H1 (cell line): ENCODE measurements around the gene TUBGCP2. TPM values are rescaled to one million over a fixed set of nuclear protein-coding genes. Genes with fewer than 3 reads are reported as not detected.

ENCODE experiments used
- CTCF ChIA-PET: fragments of 300-600 bp; sonication (Branson Sonifier 250); formaldehyde crosslinking; loops from one replicate; lab custom pipeline; 2021; ENCODE audit not compliant: partially characterized antibody; lab: Charles Lee
- POLR2A ChIA-PET: fragments of 300-600 bp; sonication (Branson Sonifier 250); formaldehyde crosslinking; loops from one replicate; lab custom pipeline; 2021; ENCODE audit warnings: inconsistent platforms; ENCODE audit not compliant: partially characterized antibody; lab: Charles Lee
- DNase-seq, 2 experiments: peaks; one replicate each; pipeline versions ENCODE4 v3.0.0 to v3.0.0-alpha.2; 2010 to 2022; ENCODE audit warnings: low spot score in 2 of 2, low read depth in 1 of 2, mixed read lengths in 1 of 2
- FAIRE-seq: peaks from 2 replicates; lab custom pipeline; 2011; peaks lifted over from hg19 to GRCh38; lab: Jason Lieb, UNC
- H2AFZ ChIP-seq: 2 replicates; pipeline ENCODE4 v1.8.1; 2012; ENCODE audit warnings: low read length, inconsistent platforms
- H2AK5ac ChIP-seq: 2 replicates; pipeline ENCODE4 v1.6.1; 2013; ENCODE audit warnings: low read depth, low read length
- H2BK120ac ChIP-seq: replicated peaks from 2 replicates; pipeline ENCODE3; 2013; ENCODE audit warnings: low read depth, low read length, inconsistent platforms
- H2BK12ac ChIP-seq: 2 replicates; pipeline ENCODE4 v1.6.1; 2013; ENCODE audit warnings: low read depth, low read length
- H2BK15ac ChIP-seq: 2 replicates; pipeline ENCODE4 v1.6.1; 2013; ENCODE audit warnings: low read length
- H2BK20ac ChIP-seq: 2 replicates; pipeline ENCODE4 v1.6.1; 2013; ENCODE audit warnings: low read length
- H2BK5ac ChIP-seq: 2 replicates; pipeline ENCODE4 v1.6.1; 2013; ENCODE audit warnings: low read depth, low read length
- H3K14ac ChIP-seq: 2 replicates; pipeline ENCODE4 v1.6.1; 2013; ENCODE audit warnings: inconsistent platforms; ENCODE audit not compliant: insufficient read length
- H3K18ac ChIP-seq: 2 replicates; pipeline ENCODE4 v1.6.1; 2013; ENCODE audit warnings: low read length; ENCODE audit errors: extremely low read depth
- H3K23ac ChIP-seq: 2 replicates; pipeline ENCODE4 v1.6.1; 2013; ENCODE audit warnings: inconsistent platforms; ENCODE audit not compliant: insufficient read length
- H3K23me2 ChIP-seq: 2 replicates; pipeline ENCODE4 v1.6.1; 2013; ENCODE audit warnings: low read depth, low read length
- H3K27ac ChIP-seq: 2 replicates; pipeline ENCODE4 v1.6.1; 2011; ENCODE audit warnings: low read depth, low read length, inconsistent platforms
- H3K27me3 ChIP-seq, 4 experiments: replicated peaks in 1 of 4; 1 replicate in 1 of 4; 2 replicates in 3 of 4; pipeline versions ENCODE4 v1.6.1 to v1.8.1; 2011 to 2013; ENCODE audit warnings: low read length in 3 of 4, mild to moderate bottlenecking in 3 of 4, inconsistent platforms in 2 of 4, mixed read lengths in 2 of 4, moderate library complexity in 1 of 4; ENCODE audit not compliant: control insufficient read depth in 3 of 4, insufficient read depth in 3 of 4; ENCODE audit errors: extremely low read depth in 1 of 4
- H3K36me3 ChIP-seq, 4 experiments: 2 replicates each; pipeline versions ENCODE4 v1.6.1 to v1.8.1; 2011 to 2013; ENCODE audit warnings: mild to moderate bottlenecking in 4 of 4, low read length in 3 of 4, moderate library complexity in 2 of 4, control low read depth in 1 of 4, inconsistent platforms in 1 of 4; ENCODE audit not compliant: insufficient read depth in 4 of 4, control insufficient read depth in 2 of 4
- H3K4ac ChIP-seq: replicated peaks from 2 replicates; pipeline ENCODE3; 2013; ENCODE audit warnings: low read length, low read depth, mixed read lengths, inconsistent platforms; ENCODE audit not compliant: insufficient read length
- H3K4me1 ChIP-seq, 4 experiments: replicated peaks in 1 of 4; 1 replicate in 1 of 4; 2 replicates in 3 of 4; pipeline versions ENCODE4 v1.6.1 to v1.8.1; 2011 to 2013; ENCODE audit warnings: low read length in 3 of 4, inconsistent platforms in 2 of 4, mixed read lengths in 1 of 4; ENCODE audit not compliant: insufficient read depth in 4 of 4, control insufficient read depth in 3 of 4
- H3K4me2 ChIP-seq, 2 experiments: 2 replicates each; pipeline versions ENCODE4 v1.6.1 to v1.8.1; 2011 to 2013; ENCODE audit warnings: low read depth in 2 of 2, low read length in 2 of 2, control low read depth in 1 of 2, inconsistent platforms in 1 of 2, mild to moderate bottlenecking in 1 of 2; ENCODE audit not compliant: insufficient read depth in 1 of 2
- H3K4me3 ChIP-seq, 4 experiments: fragments of 200-600, 300-600 bp in 1 of 4; sonication (generic), shearing (Covaris generic), sonication (Bioruptor Twin) in 1 of 4; 2 replicates each; pipeline versions ENCODE4 v1.5.1 to v1.8.1; 2011 to 2016; ENCODE audit warnings: low read length in 4 of 4, low read depth in 3 of 4, control low read depth in 2 of 4, inconsistent platforms in 2 of 4, mild to moderate bottlenecking in 2 of 4, mixed read lengths in 1 of 4, moderate library complexity in 1 of 4; ENCODE audit not compliant: insufficient read depth in 2 of 4; ENCODE audit errors: extremely low read depth in 1 of 4
- H3K56ac ChIP-seq: replicated peaks from 2 replicates; pipeline ENCODE3; 2013; ENCODE audit warnings: low read depth, mild to moderate bottlenecking, mixed read lengths, low read length, inconsistent platforms; ENCODE audit not compliant: insufficient read length
- H3K79me1 ChIP-seq: 2 replicates; pipeline ENCODE4 v1.6.1; 2013; ENCODE audit warnings: low read depth, low read length, control low read depth
- H3K79me2 ChIP-seq, 2 experiments: 2 replicates each; pipeline versions ENCODE4 v1.6.1 to v1.8.1; 2012 to 2013; ENCODE audit warnings: low read length in 2 of 2, mild to moderate bottlenecking in 2 of 2, inconsistent platforms in 1 of 2; ENCODE audit not compliant: insufficient read depth in 2 of 2, control insufficient read depth in 1 of 2
- H3K9ac ChIP-seq, 4 experiments: replicated peaks in 1 of 4; 1 replicate in 1 of 4; 2 replicates in 3 of 4; pipeline versions ENCODE4 v1.6.1 to v1.8.1; 2011 to 2013; ENCODE audit warnings: low read depth in 3 of 4, low read length in 3 of 4, control low read depth in 2 of 4, mild to moderate bottlenecking in 2 of 4, moderate library complexity in 2 of 4, inconsistent platforms in 1 of 4; ENCODE audit errors: extremely low read depth in 1 of 4
- H3K9me3 ChIP-seq, 2 experiments: 2 replicates each; pipeline versions ENCODE4 v1.6.1 to v1.8.1; 2012 to 2013; ENCODE audit warnings: mild to moderate bottlenecking in 2 of 2, moderate library complexity in 2 of 2, control low read depth in 1 of 2, inconsistent platforms in 1 of 2, low read depth in 1 of 2, low read length in 1 of 2, mixed read lengths in 1 of 2; ENCODE audit not compliant: insufficient read depth in 2 of 2
- H4K20me1 ChIP-seq, 2 experiments: replicated peaks in 1 of 2; 2 replicates each; pipeline versions ENCODE3 to v1.8.1; 2011 to 2013; ENCODE audit warnings: inconsistent platforms in 2 of 2, low read length in 2 of 2, mild to moderate bottlenecking in 1 of 2; ENCODE audit not compliant: insufficient read depth in 2 of 2, control insufficient read depth in 1 of 2
- H4K5ac ChIP-seq: 2 replicates; pipeline ENCODE4 v1.6.1; 2013; ENCODE audit warnings: low read length, low read depth, mixed read lengths, inconsistent platforms; ENCODE audit not compliant: insufficient read length
- H4K8ac ChIP-seq: 2 replicates; pipeline ENCODE4 v1.8.0; 2013; ENCODE audit warnings: mild to moderate bottlenecking, moderate library complexity, low read length, inconsistent platforms; ENCODE audit not compliant: insufficient read depth; ENCODE audit errors: extremely low read depth
- H4K91ac ChIP-seq: replicated peaks from 2 replicates; pipeline ENCODE3; 2013; ENCODE audit warnings: low read length, mixed read lengths, inconsistent platforms; ENCODE audit not compliant: insufficient read length
- BACH1 ChIP-seq: IDR thresholded peaks from 2 replicates; pipeline ENCODE4 v1.6.1; 2012; ENCODE audit warnings: low read length, improper control_type of control experiment
- WGBS, 2 experiments: shearing (Covaris generic) in 1 of 2; methylation state at CpG; one replicate each; pipeline versions ENCODE4 v1.1.6 to v1.1.7; 2013 to 2015; ENCODE audit warnings: low lambda C conversion rate in 2 of 2, mixed read lengths in 2 of 2, inconsistent platforms in 1 of 2, low coverage in 1 of 2, missing lambda C conversion rate in 1 of 2; ENCODE audit not compliant: insufficient replicate concordance in 2 of 2, insufficient coverage in 1 of 2, insufficient read length in 1 of 2; ENCODE audit errors: extremely low coverage in 1 of 2, missing lambda C conversion rate in 1 of 2; 5-methylcytosine and 5-hydroxymethylcytosine counted together
- polyA plus RNA-seq, 7 experiments: library from polyadenylated mRNA; depleted of rRNA in 3 of 7; stranded (reverse) in 5 of 7; unstranded in 2 of 7; fragments of >200 nt in 5 of 7; fragments of 200-250 nt in 2 of 7; gene quantifications; 1 replicate in 5 of 7; 2 replicates in 1 of 7; 4 replicates in 1 of 7; pipeline versions ENCODE4 v1.2.1 to v1.2.3, GENCODE V29; 2011 to 2013; ENCODE audit warnings: missing spikeins in 2 of 7, mixed read lengths in 2 of 7
- total RNA-seq: library from RNA; stranded (reverse); fragmentation: NEBNext Ultra II Directional; extraction: Animal tissue kit (Norgen Biotek cat#: 25700); gene quantifications from 2 replicates; pipeline ENCODE4 v1.2.1, GENCODE V29; 2021
- TF ChIP-seq, protein P1 (sequence below): IDR thresholded peaks from 2 replicates; pipeline ENCODE4 v1.6.1; 2012; ENCODE audit warnings: inconsistent platforms

The TUBGCP2 gene
- total and polyA plus RNA-seq, 2 of the 8 experiments (the other 6 are each of a cell fraction or from before 2014, with no cell fraction given), result 34.9 to 51.9 TPM

GRCh38 chr10:133247681-133248333 lies 60.9 kb downstream of the TUBGCP2 start:
- Histone ChIP-seq H2BK5ac (peak overlapping the region; percentile 75; the same call in 1 of the 2 replicates), H4K20me1 (peaks cover 0 to 6% of the 10 kb centered on the region in 2 experiments), H2BK20ac (no peak overlapping the region), H3K56ac (no peak overlapping the region), H4K8ac (no peak overlapping the region; the same call in none of the 2 replicates), H3K14ac (no peak overlapping the region)
- no peak for TF ChIP-seq BACH1
- TF ChIP-seq, protein P1, sequence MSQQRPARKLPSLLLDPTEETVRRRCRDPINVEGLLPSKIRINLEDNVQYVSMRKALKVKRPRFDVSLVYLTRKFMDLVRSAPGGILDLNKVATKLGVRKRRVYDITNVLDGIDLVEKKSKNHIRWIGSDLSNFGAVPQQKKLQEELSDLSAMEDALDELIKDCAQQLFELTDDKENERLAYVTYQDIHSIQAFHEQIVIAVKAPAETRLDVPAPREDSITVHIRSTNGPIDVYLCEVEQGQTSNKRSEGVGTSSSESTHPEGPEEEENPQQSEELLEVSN, result 0 out of 2 replicates have a peak, but pooled peaks have one; percentile 0
- TF ChIP-seq, all 59 proteins: peak for 1
- WGBS, 2 experiments, result 84% methylated on average over 32 of the region's 36 CpGs; no CpG with 5 or more reads in 1 of the 2 experiments
- H3K27me3 ChIP-seq, result no peaks in the 10 kb centered on the region; a peak in 3 of 7 replicates
- H3K4ac ChIP-seq, result no peak overlapping the region
- peak overlapping the region in 1 of 2 experiments; percentile 29; a peak in 1 of 4 replicates for H3K4me2 ChIP-seq
- CTCF ChIA-PET, result interaction anchor here (0.6 to 3.6 kb wide), 10 partner anchors 10 to 309 kb away, joined by 3 to 24 read pairs (median 6); no protein-coding TSS in a partner anchor
- H3K4me1 ChIP-seq, result peaks cover 0 to 15% (median 8%) of the 10 kb centered on the region in 4 experiments; a peak in 5 of 7 replicates
- H3K27ac ChIP-seq, result no peak overlapping the region
- H4K5ac ChIP-seq, result no peak overlapping the region
- H2BK12ac ChIP-seq, result peak overlapping the region; percentile 50; the same call in 1 of the 2 replicates
- H3K4me3 ChIP-seq, result no peak overlapping the region
- FAIRE-seq (no peak), DNase-seq (no peak)
- H3K18ac ChIP-seq, result peak overlapping the region; percentile 78; the same call in 1 of the 2 replicates
- no peaks in the 10 kb centered on the region; a peak in 1 of 8 replicates for H3K36me3 ChIP-seq
- peak overlapping the region; percentile 31 for H2BK120ac ChIP-seq
- no peak overlapping the region for H3K9ac ChIP-seq
- H4K91ac ChIP-seq, result peak overlapping the region; percentile 47
- no peaks in the 10 kb centered on the region for H3K9me3 ChIP-seq
- POLR2A ChIA-PET, result interaction anchor here (2.1 to 2.3 kb wide), 2 partner anchors 10 kb away, joined by 5 to 6 read pairs; partner anchors contain the start of gene VENTX
- no peak overlapping the region for H2AFZ ChIP-seq
- peak overlapping the region; percentile 72; the same call in 1 of the 2 replicates for H2BK15ac ChIP-seq
- H3K79me1 ChIP-seq, result 0 out of 2 replicates have a peak, but pooled peaks cover 2% of the 10 kb centered on the region
- no peak overlapping the region for H2AK5ac ChIP-seq
- no peak overlapping the region for H3K23ac ChIP-seq
- H3K23me2 ChIP-seq, result 0 out of 2 replicates have a peak, but pooled peaks cover 1% of the 10 kb centered on the region
- H3K79me2 ChIP-seq, result no peaks in the 10 kb centered on the region
